ENCODE data around the gene TNIK.
"Not testable (repeated sequence)": the region's sequence is repeated elsewhere in the genome, so short reads cannot be mapped to it uniquely, and the experiment has no call there.

TNIK gene

GRCh38 chr3:171389491-171389890 lies 70.7 kb downstream of the TNIK start:
- in situ Hi-C loops (cut with MboI; ENCODE audit: low sequenced_read_pairs) = no loop called here

- in situ Hi-C loops (cut with MboI; ENCODE audit: low sequenced_read_pairs) = no loop called here
Measured at GRCh38 chr3:171388527-171388926, 71.7 kb downstream of the TNIK start.

GRCh38 chr3:171387062-171387461 lies 73.1 kb downstream of the TNIK start:
- in situ Hi-C loops (cut with MboI; ENCODE audit: low sequenced_read_pairs) = no loop called here

GRCh38 chr3:171385086-171385485 lies 75.1 kb downstream of the TNIK start:
- in situ Hi-C loops (cut with MboI; ENCODE audit: low sequenced_read_pairs) = no loop called here

- in situ Hi-C loops (cut with MboI; ENCODE audit: low sequenced_read_pairs) = no loop called here
Measured at GRCh38 chr3:171384101-171384891, 75.9 kb downstream of the TNIK start.

- in situ Hi-C loops (cut with MboI; ENCODE audit: low sequenced_read_pairs) = no loop called here
Measured at GRCh38 chr3:171383206-171384018, 76.8 kb downstream of the TNIK start.

GRCh38 chr3:171382347-171382746 lies 77.9 kb downstream of the TNIK start:
- in situ Hi-C loops (cut with MboI; ENCODE audit: low sequenced_read_pairs) = not testable (repeated sequence)

- in situ Hi-C loops (cut with MboI; ENCODE audit: low sequenced_read_pairs) = no loop called here
Measured at GRCh38 chr3:171380711-171381425, 79.3 kb downstream of the TNIK start.

GRCh38 chr3:171379961-171380483 lies 80.2 kb downstream of the TNIK start:
- in situ Hi-C loops (cut with MboI; ENCODE audit: low sequenced_read_pairs) = no loop called here

GRCh38 chr3:171379281-171379680 lies 80.9 kb downstream of the TNIK start:
- in situ Hi-C loops (cut with MboI; ENCODE audit: low sequenced_read_pairs) = no loop called here

- in situ Hi-C loops (cut with MboI; ENCODE audit: low sequenced_read_pairs) = no loop called here
Measured at GRCh38 chr3:171378586-171378985, 81.6 kb downstream of the TNIK start.

- in situ Hi-C loops (cut with MboI; ENCODE audit: low sequenced_read_pairs) = no loop called here
Measured at GRCh38 chr3:171377859-171378258, 82.3 kb downstream of the TNIK start.

- in situ Hi-C loops (cut with MboI; ENCODE audit: low sequenced_read_pairs) = no loop called here
Measured at GRCh38 chr3:171376596-171376947, 83.6 kb downstream of the TNIK start.

GRCh38 chr3:171375666-171376595 lies 84.3 kb downstream of the TNIK start:
- in situ Hi-C loops (cut with MboI; ENCODE audit: low sequenced_read_pairs) = no loop called here

- in situ Hi-C loops (cut with MboI; ENCODE audit: low sequenced_read_pairs) = no loop called here
Measured at GRCh38 chr3:171374661-171375285, 85.4 kb downstream of the TNIK start.

- in situ Hi-C loops (cut with MboI; ENCODE audit: low sequenced_read_pairs) = no loop called here
Measured at GRCh38 chr3:171374260-171374659, 85.9 kb downstream of the TNIK start.

GRCh38 chr3:171373711-171374110 lies 86.5 kb downstream of the TNIK start:
- in situ Hi-C loops (cut with MboI; ENCODE audit: low sequenced_read_pairs) = no loop called here

GRCh38 chr3:171372694-171373093 lies 87.5 kb downstream of the TNIK start:
- in situ Hi-C loops (cut with MboI; ENCODE audit: low sequenced_read_pairs) = no loop called here

- in situ Hi-C loops (cut with MboI; ENCODE audit: low sequenced_read_pairs) = no loop called here
Measured at GRCh38 chr3:171371354-171371753, 88.9 kb downstream of the TNIK start.

GRCh38 chr3:171369156-171369555 lies 91.0 kb downstream of the TNIK start:
- in situ Hi-C loops (cut with MboI; ENCODE audit: low sequenced_read_pairs) = no loop called here

All from hTERT RPE-1 (cell line).